GM13977 (cell line): ENCODE results near the gene KRTAP20-2.

ENCODE experiments used
- DNase-seq: peaks from one replicate; pipeline ENCODE4 v3.0.0; 2012; ENCODE audit warnings: low spot score
- in situ Hi-C: fragments of 300-500 bp; cut with MboI; formaldehyde crosslinking; loops from one replicate; pipeline ENCODE4 v1.12.0; 2022; ENCODE audit warnings: low sequenced_read_pairs, low pct_unique_long_range_greater_than_20kb, mixed read lengths, inconsistent platforms; ENCODE audit not compliant: unreplicated experiment
- TF ChIP-seq, protein P1 (sequence below): IDR thresholded peaks from 2 replicates; pipeline ENCODE4 v1.5.1; 2012; ENCODE audit warnings: mild to moderate bottlenecking, control low read depth; ENCODE audit not compliant: insufficient read depth; ENCODE audit errors: extremely low read depth, missing control alignments

The KRTAP20-2 gene

DNA sequence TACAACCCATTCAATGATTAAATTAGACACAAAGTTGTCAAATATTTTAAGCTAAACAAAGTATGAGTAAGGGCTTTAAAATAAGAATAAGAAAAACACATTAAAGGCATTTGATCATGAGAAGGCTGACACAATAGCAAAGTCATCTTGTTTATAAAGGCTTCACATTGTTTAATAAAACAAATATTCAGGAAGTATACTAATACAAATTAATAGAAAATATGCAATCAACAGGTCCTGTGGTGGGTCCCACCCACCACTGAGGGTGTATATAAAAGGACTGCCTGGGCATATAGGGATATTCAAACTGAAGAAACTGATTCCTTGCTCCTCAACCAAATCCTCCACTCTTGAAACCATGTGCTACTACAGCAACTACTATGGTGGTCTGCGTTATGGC lies at the start of gene KRTAP20-2:
Gene KRTAP20-2, plus strand, starts transcription at position 301 of the 400 bp plus-strand sequence. Its CDS starts 58 bp downstream, at position 359.
- no peak for DNase-seq
- in situ Hi-C loops, result no loop called here
- TF ChIP-seq, protein P1, sequence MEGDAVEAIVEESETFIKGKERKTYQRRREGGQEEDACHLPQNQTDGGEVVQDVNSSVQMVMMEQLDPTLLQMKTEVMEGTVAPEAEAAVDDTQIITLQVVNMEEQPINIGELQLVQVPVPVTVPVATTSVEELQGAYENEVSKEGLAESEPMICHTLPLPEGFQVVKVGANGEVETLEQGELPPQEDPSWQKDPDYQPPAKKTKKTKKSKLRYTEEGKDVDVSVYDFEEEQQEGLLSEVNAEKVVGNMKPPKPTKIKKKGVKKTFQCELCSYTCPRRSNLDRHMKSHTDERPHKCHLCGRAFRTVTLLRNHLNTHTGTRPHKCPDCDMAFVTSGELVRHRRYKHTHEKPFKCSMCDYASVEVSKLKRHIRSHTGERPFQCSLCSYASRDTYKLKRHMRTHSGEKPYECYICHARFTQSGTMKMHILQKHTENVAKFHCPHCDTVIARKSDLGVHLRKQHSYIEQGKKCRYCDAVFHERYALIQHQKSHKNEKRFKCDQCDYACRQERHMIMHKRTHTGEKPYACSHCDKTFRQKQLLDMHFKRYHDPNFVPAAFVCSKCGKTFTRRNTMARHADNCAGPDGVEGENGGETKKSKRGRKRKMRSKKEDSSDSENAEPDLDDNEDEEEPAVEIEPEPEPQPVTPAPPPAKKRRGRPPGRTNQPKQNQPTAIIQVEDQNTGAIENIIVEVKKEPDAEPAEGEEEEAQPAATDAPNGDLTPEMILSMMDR, result no peak

DNA sequence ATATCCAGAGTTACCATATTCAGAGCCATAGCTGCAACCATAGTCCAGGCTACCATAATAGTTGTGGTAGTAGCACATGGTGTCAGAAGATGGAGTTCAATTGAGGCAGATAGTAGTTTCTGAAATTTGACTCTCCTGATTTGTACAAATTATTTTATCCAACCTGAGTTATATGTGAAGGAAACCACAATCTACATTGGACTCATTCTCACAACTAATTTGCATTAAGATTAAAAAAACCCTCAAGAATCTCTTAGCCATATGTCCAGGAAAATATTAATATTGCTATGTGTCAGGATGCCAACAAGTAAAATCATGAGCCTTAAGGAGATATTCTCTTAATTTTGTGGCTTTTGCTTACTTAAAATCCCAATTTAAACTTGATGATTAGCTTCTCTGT lies 44.7 kb upstream of the KRTAP20-2 start, which contains the start of gene KRTAP22-2:
Gene KRTAP22-2, minus strand, starts transcription at position 101 of the 400 bp plus-strand sequence.
- DNase-seq, result no peak
- TF ChIP-seq, protein P1, result no peak
- in situ Hi-C loops, result no loop called here

DNA sequence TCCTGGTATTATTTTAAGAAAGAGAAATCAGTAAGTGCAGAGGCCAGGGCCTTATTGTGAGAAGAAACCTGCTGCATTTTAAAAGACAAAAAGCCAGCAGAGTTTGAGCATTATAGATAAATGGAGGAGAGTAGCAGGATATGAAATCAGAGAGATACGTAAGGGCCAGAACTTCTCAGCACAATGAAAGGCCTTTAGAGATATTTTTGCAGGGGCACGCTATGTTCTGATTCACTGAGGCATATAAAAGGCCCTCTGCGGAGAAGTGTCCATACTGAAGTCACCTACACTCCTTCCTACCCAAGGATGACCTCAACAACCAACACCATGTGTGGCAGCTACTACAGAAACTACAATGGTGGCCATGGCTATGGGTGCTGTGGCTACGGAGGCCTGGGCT lies 42.9 kb upstream of the KRTAP20-2 start, which contains the start of gene KRTAP6-3:
Gene KRTAP6-3, plus strand, starts transcription at position 301 of the 400 bp plus-strand sequence. Its CDS starts 6 bp downstream, at position 307.
- TF ChIP-seq, protein P1, result no peak
- in situ Hi-C loops, result no loop called here

DNA sequence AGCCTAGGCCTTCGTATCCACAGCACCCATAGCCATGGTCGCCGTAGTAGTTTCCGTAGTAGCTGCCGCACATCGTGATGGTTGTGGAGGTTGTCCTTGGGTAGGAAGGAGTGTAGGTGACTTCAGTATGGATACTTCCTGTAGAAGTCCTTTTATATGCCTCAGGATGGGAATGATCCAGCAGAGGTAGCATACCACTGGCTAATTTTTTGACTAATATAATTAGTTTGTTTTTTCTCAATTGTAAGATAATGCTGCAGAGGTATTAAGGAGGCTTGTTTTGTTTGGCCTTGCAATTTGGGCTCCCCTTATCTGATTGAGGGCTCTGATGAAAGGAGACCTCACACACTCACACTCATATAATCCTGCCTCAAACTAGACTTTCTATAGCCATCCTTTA lies 36.2 kb upstream of the KRTAP20-2 start, which contains the start of gene KRTAP6-2:
Gene KRTAP6-2, minus strand, starts transcription at position 101 of the 400 bp plus-strand sequence. Its CDS starts 28 bp downstream, at position 73.
- DNase-seq, result no peak
- in situ Hi-C loops, result no loop called here
- TF ChIP-seq, protein P1, result no peak

More for the DNA sequence above, 42.9 kb upstream of the KRTAP20-2 start, which contains the start of gene KRTAP6-3:
- DNase-seq, result no peak

DNA sequence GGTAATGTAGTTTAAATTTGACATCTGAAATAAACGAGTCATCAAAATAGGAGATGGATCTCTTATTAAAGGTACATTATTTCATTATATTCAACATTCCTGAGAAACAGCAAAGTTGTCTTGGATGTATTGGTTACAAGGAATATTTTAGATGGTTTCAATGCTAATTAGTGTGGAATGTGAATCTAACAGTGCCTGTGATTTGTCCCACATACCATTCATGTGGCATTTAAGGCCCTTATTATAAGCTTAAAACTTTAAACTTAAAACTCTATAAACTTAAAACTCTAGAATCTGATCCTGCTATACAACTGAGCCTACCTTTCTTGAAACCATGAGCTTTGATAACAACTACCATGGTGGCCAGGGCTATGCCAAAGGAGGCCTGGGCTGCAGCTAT lies 34.2 kb upstream of the KRTAP20-2 start, which contains the start of gene KRTAP22-1:
Gene KRTAP22-1, plus strand, starts transcription at position 301 of the 400 bp plus-strand sequence.
- DNase-seq, result no peak
- in situ Hi-C loops, result loop anchor here (25.0 kb wide), 1 partner anchor 112 kb away; the partner anchor contains the start of gene KRTAP21-3
- TF ChIP-seq, protein P1, result no peak

DNA sequence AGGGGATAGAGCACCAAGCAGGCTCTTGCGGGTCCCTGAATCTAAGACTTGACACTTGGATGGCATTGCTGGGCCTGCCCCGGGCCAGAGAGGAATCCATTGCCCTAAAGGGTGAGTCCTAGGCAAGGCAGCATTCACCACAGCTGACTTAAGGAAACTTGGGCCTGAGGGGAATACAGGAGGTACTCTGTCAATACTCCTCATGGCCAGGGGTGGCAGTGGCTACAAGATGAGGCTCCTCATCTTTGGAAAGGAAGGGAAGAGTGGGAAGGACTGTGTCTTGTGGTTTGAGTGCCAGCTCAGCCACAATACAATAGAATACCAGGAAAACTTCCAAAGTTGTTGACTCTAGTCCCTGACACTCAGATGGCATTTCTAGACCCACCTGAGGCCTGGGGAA lies 29.0 kb upstream of the KRTAP20-2 start:
- DNase-seq, result no peak
- TF ChIP-seq, protein P1, result no peak
- in situ Hi-C loops, result loop anchor here (25.0 kb wide), 1 partner anchor 106 kb away; the partner anchor contains the start of gene KRTAP21-3
